ENCODE results near the gene VWA5B1.

VWA5B1 gene

DNA sequence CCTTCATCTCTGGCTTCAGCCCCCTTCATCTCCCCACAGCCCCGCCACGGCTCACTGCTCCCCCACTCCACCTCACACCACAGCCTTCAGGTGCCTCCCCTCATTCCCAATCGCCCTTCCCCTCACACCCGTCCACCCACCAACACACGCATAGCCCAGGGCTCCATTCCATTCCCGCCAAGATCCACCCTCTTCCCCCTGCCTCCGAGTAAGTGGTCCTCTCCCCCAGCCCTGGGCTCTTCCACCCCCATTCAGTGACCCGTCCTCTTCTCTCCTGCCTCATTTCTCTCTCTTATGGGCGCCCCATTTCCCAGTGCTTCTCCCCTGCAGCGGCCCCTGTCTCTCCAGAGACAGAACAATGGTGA lies 53.2 kb downstream of the VWA5B1 start:
- no peak for DNase-seq
- peaks cover 85% of the 10 kb centered on the region for H3K27me3 ChIP-seq (replicated peaks; ENCODE audit: insufficient read depth, low read length)
- H2AFZ ChIP-seq (ENCODE audit: low read length): no peak overlapping the region
- no peak overlapping the region for H3K4me2 ChIP-seq (ENCODE audit: low read depth, low read length)
- no peaks in the 10 kb centered on the region for H3K4me1 ChIP-seq (ENCODE audit: low read length)
- H3K9me3 ChIP-seq (replicated peaks; ENCODE audit: insufficient read depth, low read length): no peaks in the 10 kb centered on the region
- H3K4me3 ChIP-seq (ENCODE audit: low read length): no peak overlapping the region
- no peaks in the 10 kb centered on the region for H3K79me2 ChIP-seq (ENCODE audit: low read length)
- no peaks in the 10 kb centered on the region for H3F3A ChIP-seq (ENCODE audit: insufficient read depth, low read length)
- H3K9me2 ChIP-seq (replicated peaks; ENCODE audit: insufficient read depth, low read length): no peaks in the 10 kb centered on the region
- TF ChIP-seq EZH2phosphoT487 (IDR thresholded peaks at IDR 0.05; ENCODE audit: low read length): no peak
- no peak for TF ChIP-seq EZH2 (optimal IDR thresholded peaks at IDR 0.05; ENCODE audit: low read depth, low read length)
- H3K27ac ChIP-seq (ENCODE audit: low read length): no peak overlapping the region
- no peaks in the 10 kb centered on the region for H4K20me1 ChIP-seq (ENCODE audit: insufficient read depth, low read length)
- H3K9ac ChIP-seq (ENCODE audit: low read length): no peak overlapping the region
- H3K36me3 ChIP-seq (replicated peaks; ENCODE audit: insufficient read depth, low read length): no peaks in the 10 kb centered on the region

DNA sequence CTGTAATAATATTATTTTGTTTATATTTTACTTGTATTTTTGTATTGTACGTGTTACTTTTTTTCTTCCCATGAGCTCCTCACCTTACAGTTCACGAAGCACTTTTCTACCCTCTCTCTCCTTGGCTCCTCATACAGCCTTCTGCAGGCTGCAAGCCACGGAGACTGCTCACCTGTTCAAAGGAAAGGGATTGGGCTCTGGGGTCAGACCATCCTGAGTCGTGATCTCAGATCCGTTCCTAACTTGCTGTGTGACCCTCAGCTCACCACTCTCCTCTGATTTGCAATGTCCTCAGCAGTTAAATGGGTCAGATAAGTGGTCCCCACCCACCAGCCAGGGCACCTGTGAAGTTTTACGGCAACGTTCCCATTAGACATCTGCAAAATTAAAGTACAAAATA lies 54.1 kb downstream of the VWA5B1 start:
- Histone ChIP-seq H3K36me3 (replicated peaks; ENCODE audit: insufficient read depth, low read length) (no peaks in the 10 kb centered on the region), H3K27ac (ENCODE audit: low read length) (no peak overlapping the region), H3K4me3 (ENCODE audit: low read length) (no peak overlapping the region), H4K20me1 (ENCODE audit: insufficient read depth, low read length) (no peaks in the 10 kb centered on the region), H3F3A (ENCODE audit: insufficient read depth, low read length) (no peaks in the 10 kb centered on the region), H3K9ac (ENCODE audit: low read length) (no peak overlapping the region), H3K27me3 (replicated peaks; ENCODE audit: insufficient read depth, low read length) (peaks cover 88% of the 10 kb centered on the region), H3K9me3 (replicated peaks; ENCODE audit: insufficient read depth, low read length) (no peaks in the 10 kb centered on the region), H3K79me2 (ENCODE audit: low read length) (no peaks in the 10 kb centered on the region), H3K4me2 (ENCODE audit: low read depth, low read length) (no peak overlapping the region), H3K4me1 (ENCODE audit: low read length) (no peaks in the 10 kb centered on the region), H2AFZ (ENCODE audit: low read length) (no peak overlapping the region), H3K9me2 (replicated peaks; ENCODE audit: insufficient read depth, low read length) (no peaks in the 10 kb centered on the region)
- no peak for DNase-seq
- TF ChIP-seq, protein P1, sequence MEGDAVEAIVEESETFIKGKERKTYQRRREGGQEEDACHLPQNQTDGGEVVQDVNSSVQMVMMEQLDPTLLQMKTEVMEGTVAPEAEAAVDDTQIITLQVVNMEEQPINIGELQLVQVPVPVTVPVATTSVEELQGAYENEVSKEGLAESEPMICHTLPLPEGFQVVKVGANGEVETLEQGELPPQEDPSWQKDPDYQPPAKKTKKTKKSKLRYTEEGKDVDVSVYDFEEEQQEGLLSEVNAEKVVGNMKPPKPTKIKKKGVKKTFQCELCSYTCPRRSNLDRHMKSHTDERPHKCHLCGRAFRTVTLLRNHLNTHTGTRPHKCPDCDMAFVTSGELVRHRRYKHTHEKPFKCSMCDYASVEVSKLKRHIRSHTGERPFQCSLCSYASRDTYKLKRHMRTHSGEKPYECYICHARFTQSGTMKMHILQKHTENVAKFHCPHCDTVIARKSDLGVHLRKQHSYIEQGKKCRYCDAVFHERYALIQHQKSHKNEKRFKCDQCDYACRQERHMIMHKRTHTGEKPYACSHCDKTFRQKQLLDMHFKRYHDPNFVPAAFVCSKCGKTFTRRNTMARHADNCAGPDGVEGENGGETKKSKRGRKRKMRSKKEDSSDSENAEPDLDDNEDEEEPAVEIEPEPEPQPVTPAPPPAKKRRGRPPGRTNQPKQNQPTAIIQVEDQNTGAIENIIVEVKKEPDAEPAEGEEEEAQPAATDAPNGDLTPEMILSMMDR (IDR thresholded peaks at IDR 0.05; ENCODE audit: low read length): no peak
- TF ChIP-seq EZH2 (optimal IDR thresholded peaks at IDR 0.05; ENCODE audit: low read depth, low read length) (no peak), EZH2phosphoT487 (IDR thresholded peaks at IDR 0.05; ENCODE audit: low read length) (no peak)

DNA sequence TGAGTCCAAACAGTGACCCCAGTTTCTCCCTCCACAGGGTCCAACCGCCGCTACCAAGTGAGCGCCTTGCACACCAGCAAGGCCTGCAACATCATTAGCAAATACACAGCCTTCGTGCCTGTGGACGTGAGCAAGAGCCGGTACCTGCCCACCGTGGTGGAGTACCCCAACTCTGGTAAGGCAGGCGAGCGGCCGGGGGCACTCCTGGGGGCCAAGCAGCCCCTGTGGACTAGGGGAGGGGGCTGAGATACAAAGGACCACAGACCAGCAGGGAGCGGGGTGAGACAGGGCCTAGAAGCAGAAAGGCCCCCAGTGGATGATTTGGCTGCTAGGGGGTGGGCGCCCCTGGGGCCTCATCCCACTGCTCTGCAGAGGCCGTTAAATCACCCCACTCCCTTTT lies 54.7 kb downstream of the VWA5B1 start:
- Histone ChIP-seq H3K4me1 (ENCODE audit: low read length) (no peaks in the 10 kb centered on the region), H3F3A (ENCODE audit: insufficient read depth, low read length) (no peaks in the 10 kb centered on the region), H3K4me2 (ENCODE audit: low read depth, low read length) (no peak overlapping the region), H4K20me1 (ENCODE audit: insufficient read depth, low read length) (no peaks in the 10 kb centered on the region), H3K27ac (ENCODE audit: low read length) (no peak overlapping the region), H3K9me2 (replicated peaks; ENCODE audit: insufficient read depth, low read length) (no peaks in the 10 kb centered on the region), H2AFZ (ENCODE audit: low read length) (no peak overlapping the region), H3K79me2 (ENCODE audit: low read length) (no peaks in the 10 kb centered on the region), H3K4me3 (ENCODE audit: low read length) (no peak overlapping the region), H3K27me3 (replicated peaks; ENCODE audit: insufficient read depth, low read length) (peaks cover 88% of the 10 kb centered on the region), H3K9ac (ENCODE audit: low read length) (no peak overlapping the region), H3K9me3 (replicated peaks; ENCODE audit: insufficient read depth, low read length) (no peaks in the 10 kb centered on the region), H3K36me3 (replicated peaks; ENCODE audit: insufficient read depth, low read length) (no peaks in the 10 kb centered on the region)
- TF ChIP-seq EZH2phosphoT487 (IDR thresholded peaks at IDR 0.05; ENCODE audit: low read length): no peak
- DNase-seq: no peak

DNA sequence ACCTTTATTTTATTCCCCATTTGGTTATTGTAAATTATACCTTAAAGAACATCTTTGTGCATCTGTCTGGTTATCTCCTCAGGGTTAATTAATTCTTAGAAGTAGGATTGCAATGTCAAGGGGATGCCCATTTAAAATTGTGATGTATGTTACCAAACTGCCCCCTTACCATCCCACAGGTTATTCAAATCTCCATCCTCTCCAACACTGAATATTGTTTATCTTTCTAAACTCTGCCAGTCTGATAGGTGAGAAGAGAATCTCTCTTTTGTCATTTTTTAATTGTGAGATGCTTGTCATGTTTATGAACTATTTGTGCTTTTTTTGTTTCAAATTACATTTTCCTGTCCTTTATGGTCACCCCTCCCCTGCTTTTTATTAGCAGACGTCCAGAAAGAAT lies 55.8 kb downstream of the VWA5B1 start:
- Histone ChIP-seq H3K4me1 (ENCODE audit: low read length) (no peaks in the 10 kb centered on the region), H3K36me3 (replicated peaks; ENCODE audit: insufficient read depth, low read length) (no peaks in the 10 kb centered on the region), H4K20me1 (ENCODE audit: insufficient read depth, low read length) (no peaks in the 10 kb centered on the region), H2AFZ (ENCODE audit: low read length) (no peak overlapping the region), H3K79me2 (ENCODE audit: low read length) (no peaks in the 10 kb centered on the region), H3K9me3 (replicated peaks; ENCODE audit: insufficient read depth, low read length) (no peaks in the 10 kb centered on the region), H3K4me3 (ENCODE audit: low read length) (no peak overlapping the region), H3F3A (ENCODE audit: insufficient read depth, low read length) (no peaks in the 10 kb centered on the region), H3K4me2 (ENCODE audit: low read depth, low read length) (no peak overlapping the region), H3K9me2 (replicated peaks; ENCODE audit: insufficient read depth, low read length) (no peaks in the 10 kb centered on the region), H3K27me3 (replicated peaks; ENCODE audit: insufficient read depth, low read length) (peaks cover 86% of the 10 kb centered on the region), H3K27ac (ENCODE audit: low read length) (no peak overlapping the region), H3K9ac (ENCODE audit: low read length) (no peak overlapping the region)
- no peak for DNase-seq
- TF ChIP-seq EZH2phosphoT487 (IDR thresholded peaks at IDR 0.05; ENCODE audit: low read length): no peak
- TF ChIP-seq, protein P1 (IDR thresholded peaks at IDR 0.05; ENCODE audit: low read length): no peak
- TF ChIP-seq EZH2 (optimal IDR thresholded peaks at IDR 0.05; ENCODE audit: low read depth, low read length): no peak
